Measurements from ENCODE around the gene ACTR1B.

DNA sequence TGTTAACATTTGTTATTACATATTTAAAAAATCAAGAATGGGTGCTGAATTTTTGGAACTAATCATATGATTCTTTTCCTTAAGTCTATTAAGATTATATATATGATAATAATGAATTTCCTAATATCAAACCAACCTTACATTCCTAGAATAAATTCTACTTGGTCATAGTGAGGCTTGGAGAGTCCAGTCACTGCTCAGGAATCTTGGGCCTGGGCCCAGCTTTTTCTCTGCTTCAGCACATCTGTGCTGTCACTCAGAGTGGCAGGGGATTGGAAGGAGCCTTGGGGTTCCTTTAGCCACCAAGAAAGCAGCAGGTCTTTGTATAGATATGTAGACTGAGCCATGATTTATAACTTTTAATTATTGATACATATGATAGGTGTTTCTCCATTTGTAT is 29.6 kb upstream of the ACTR1B start:
- TF ChIP-seq POLR2A (IDR thresholded peaks at IDR 0.05), result no peak
- TF ChIP-seq, protein P1, sequence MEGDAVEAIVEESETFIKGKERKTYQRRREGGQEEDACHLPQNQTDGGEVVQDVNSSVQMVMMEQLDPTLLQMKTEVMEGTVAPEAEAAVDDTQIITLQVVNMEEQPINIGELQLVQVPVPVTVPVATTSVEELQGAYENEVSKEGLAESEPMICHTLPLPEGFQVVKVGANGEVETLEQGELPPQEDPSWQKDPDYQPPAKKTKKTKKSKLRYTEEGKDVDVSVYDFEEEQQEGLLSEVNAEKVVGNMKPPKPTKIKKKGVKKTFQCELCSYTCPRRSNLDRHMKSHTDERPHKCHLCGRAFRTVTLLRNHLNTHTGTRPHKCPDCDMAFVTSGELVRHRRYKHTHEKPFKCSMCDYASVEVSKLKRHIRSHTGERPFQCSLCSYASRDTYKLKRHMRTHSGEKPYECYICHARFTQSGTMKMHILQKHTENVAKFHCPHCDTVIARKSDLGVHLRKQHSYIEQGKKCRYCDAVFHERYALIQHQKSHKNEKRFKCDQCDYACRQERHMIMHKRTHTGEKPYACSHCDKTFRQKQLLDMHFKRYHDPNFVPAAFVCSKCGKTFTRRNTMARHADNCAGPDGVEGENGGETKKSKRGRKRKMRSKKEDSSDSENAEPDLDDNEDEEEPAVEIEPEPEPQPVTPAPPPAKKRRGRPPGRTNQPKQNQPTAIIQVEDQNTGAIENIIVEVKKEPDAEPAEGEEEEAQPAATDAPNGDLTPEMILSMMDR (IDR thresholded peaks at IDR 0.05), result no peak

Data from right lobe of liver (tissue), 4 donors.